NCI-H82 treated with DMSO at 0.1 percent for 48 hours (cell line): Measurements from ENCODE around the gene HSPA6.
"Not testable (repeated sequence)": the region's sequence is repeated elsewhere in the genome, so short reads cannot be mapped to it uniquely, and the experiment has no call there.

Experiments
- DNase-seq: peaks from one replicate; lab custom pipeline; 2025; ENCODE audit not compliant: unreplicated experiment; lab: John Stamatoyannopoulos, UW

Gene HSPA6

GRCh38 chr1:161557506-161558450 lies 33.4 kb downstream of the HSPA6 start:
- not testable (repeated sequence) for DNase-seq

GRCh38 chr1:161560960-161561715 lies 36.8 kb downstream of the HSPA6 start:
- not testable (repeated sequence) for DNase-seq

GRCh38 chr1:161562441-161562840 lies 38.1 kb downstream of the HSPA6 start:
- not testable (repeated sequence) for DNase-seq

- not testable (repeated sequence) for DNase-seq
Measured at GRCh38 chr1:161563522-161563921, 39.2 kb downstream of the HSPA6 start.

DNA sequence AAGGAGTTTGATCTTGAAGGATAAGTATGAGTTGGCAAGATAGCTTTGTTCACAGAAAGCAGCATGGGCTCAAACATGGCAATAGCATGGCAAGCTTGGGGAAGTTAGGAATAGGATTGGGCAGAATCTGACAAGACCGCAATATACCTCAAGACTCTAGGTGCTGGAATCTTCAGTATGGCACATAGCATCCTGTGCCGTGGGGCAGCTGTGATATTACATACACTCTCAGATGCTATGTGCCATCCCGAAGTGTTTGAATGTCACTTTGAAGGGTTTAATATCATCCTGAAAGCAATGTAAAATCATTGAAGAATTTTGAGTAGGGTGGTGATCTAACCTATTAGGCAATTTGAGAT lies 42.2 kb downstream of the HSPA6 start:
- DNase-seq = not testable (repeated sequence)

- DNase-seq = not testable (repeated sequence)
Measured at GRCh38 chr1:161571703-161572102, 47.4 kb downstream of the HSPA6 start.
